ENCODE data around the gene NPSR1.
"Not testable (repeated sequence)": the region's sequence is repeated elsewhere in the genome, so short reads cannot be mapped to it uniquely, and the experiment has no call there.

GRCh38 chr7:34868602-34869001, 210.6 kb downstream of the NPSR1 start:
- not testable (repeated sequence) for TF ChIP-seq POLR2A, CTCF (IDR thresholded peaks at IDR 0.05)

Measured in heart left ventricle (tissue), 13 donors.